Endothelial cell of umbilical vein (primary cell): ENCODE measurements around the gene TNFRSF4. TPM values are rescaled to one million over a fixed set of nuclear protein-coding genes. Genes with fewer than 3 reads are reported as not detected.

Experiments
- BruUV-seq: library from RNA; stranded (reverse); fragments of 400-500 nt; replicated peaks from 2 replicates; lab custom pipeline; 2021; lab: Mats Ljungman, UMichigan
- CTCF ChIA-PET: fragments of 300-600, 350-600 bp; sonication (Branson Sonifier 250); formaldehyde crosslinking; loops from one replicate; lab custom pipeline; 2021; ENCODE audit warnings: antibody characterized with exemption, inconsistent platforms; lab: Charles Lee
- POLR2A ChIA-PET: fragments of 300-600, 350-600 bp; sonication (Branson Sonifier 250); formaldehyde crosslinking; loops from one replicate; lab custom pipeline; 2021; ENCODE audit warnings: antibody characterized with exemption, inconsistent platforms; lab: Charles Lee
- DNase-seq: peaks from one replicate; pipeline ENCODE4 v3.0.0-alpha.2; 2011; ENCODE audit warnings: low read depth, low spot score
- FAIRE-seq: peaks from 2 replicates; lab custom pipeline; 2011; peaks lifted over from hg19 to GRCh38; lab: Jason Lieb, UNC
- H2AFZ ChIP-seq: 2 replicates; pipeline ENCODE4 v1.6.0; 2012; ENCODE audit warnings: low read depth, low read length, control low read depth, inconsistent platforms
- H3K27ac ChIP-seq: 2 replicates; pipeline ENCODE4 v1.5.1; 2011; ENCODE audit warnings: low read depth, mild to moderate bottlenecking, control low read depth, low read length, moderate library complexity; ENCODE audit not compliant: insufficient read depth
- H3K27me3 ChIP-seq, 2 experiments: 2 replicates each; pipeline versions ENCODE4 v1.6.0 to v1.6.1; 2011; ENCODE audit warnings: low read length in 2 of 2, mixed read lengths in 1 of 2; ENCODE audit not compliant: control insufficient read depth in 2 of 2, insufficient read depth in 2 of 2
- H3K36me3 ChIP-seq, 2 experiments: 2 replicates in 1 of 2; 3 replicates in 1 of 2; pipeline ENCODE4 v1.5.1; 2011; ENCODE audit warnings: low read length in 2 of 2, mild to moderate bottlenecking in 1 of 2, moderate library complexity in 1 of 2; ENCODE audit not compliant: control insufficient read depth in 2 of 2, insufficient read depth in 2 of 2; ENCODE audit errors: extremely low read depth in 1 of 2
- H3K4me1 ChIP-seq: 3 replicates; pipeline ENCODE4 v1.5.1; 2011; ENCODE audit warnings: mild to moderate bottlenecking, low read length; ENCODE audit not compliant: control insufficient read depth, insufficient read depth; ENCODE audit errors: extremely low read depth
- H3K4me2 ChIP-seq: 2 replicates; pipeline ENCODE4 v1.6.1; 2011; ENCODE audit warnings: low read length, control low read depth, mixed read lengths; ENCODE audit not compliant: insufficient read depth
- H3K4me3 ChIP-seq, 3 experiments: fragments of 200-600 bp in 1 of 3; sonication (generic), shearing (Covaris generic) in 1 of 3; replicated peaks in 1 of 3; 2 replicates each; pipeline ENCODE4 v1.5.1; 2011 to 2016; ENCODE audit warnings: control low read depth in 3 of 3, low read length in 3 of 3, mild to moderate bottlenecking in 2 of 3, inconsistent platforms in 1 of 3, low read depth in 1 of 3, moderate library complexity in 1 of 3; ENCODE audit not compliant: insufficient read depth in 1 of 3
- H3K79me2 ChIP-seq: 2 replicates; pipeline ENCODE4 v1.6.0; 2012; ENCODE audit warnings: low read length, inconsistent platforms; ENCODE audit not compliant: control insufficient read depth, insufficient read depth
- H3K9ac ChIP-seq: replicated peaks from 2 replicates; pipeline ENCODE3; 2011; ENCODE audit warnings: low read length, control low read depth; ENCODE audit not compliant: insufficient read depth; ENCODE audit errors: extremely low read depth
- H3K9me1 ChIP-seq: replicated peaks from 3 replicates; pipeline ENCODE4 v1.6.0; 2011; ENCODE audit warnings: mild to moderate bottlenecking, low read length; ENCODE audit not compliant: control insufficient read depth, insufficient read depth; ENCODE audit errors: extremely low read depth
- H3K9me3 ChIP-seq: replicated peaks from 2 replicates; pipeline ENCODE4 v1.5.1; 2012; ENCODE audit warnings: low read length, inconsistent platforms; ENCODE audit not compliant: control insufficient read depth, insufficient read depth
- H4K20me1 ChIP-seq: replicated peaks from 2 replicates; pipeline ENCODE3; 2011; ENCODE audit warnings: mild to moderate bottlenecking, low read length; ENCODE audit not compliant: control insufficient read depth, insufficient read depth; ENCODE audit errors: extremely low read depth
- CTCF ChIP-seq, 2 donors: IDR thresholded peaks; 1 replicate in 1 of 2; 2 replicates in 1 of 2; pipeline ENCODE4 v1.5.1; 2011; ENCODE audit warnings: low read length in 2 of 2, mild to moderate bottlenecking in 2 of 2, moderate library complexity in 2 of 2, control low read depth in 1 of 2, inconsistent platforms in 1 of 2, low read depth in 1 of 2; ENCODE audit not compliant: insufficient read depth in 1 of 2; ENCODE audit errors: extremely low read depth in 1 of 2
- EZH2 ChIP-seq: IDR thresholded peaks from 2 replicates; pipeline ENCODE4 v1.6.1; 2012; ENCODE audit warnings: borderline replicate concordance, low read depth, mild to moderate bottlenecking, moderate library complexity, low read length, inconsistent platforms; ENCODE audit not compliant: severe bottlenecking
- FOS ChIP-seq: IDR thresholded peaks from 2 replicates; pipeline ENCODE4 v1.6.1; 2011; ENCODE audit warnings: mild to moderate bottlenecking, low read length, moderate library complexity, borderline replicate concordance; ENCODE audit not compliant: insufficient read depth
- GATA2 ChIP-seq: IDR thresholded peaks from 2 replicates; pipeline ENCODE4 v1.7.0; 2011; ENCODE audit warnings: low read depth, mild to moderate bottlenecking, moderate library complexity, mixed read lengths, low read length; ENCODE audit not compliant: insufficient read length, insufficient read depth
- JUN ChIP-seq: IDR thresholded peaks from 2 replicates; pipeline ENCODE4 v1.6.1; 2011; ENCODE audit warnings: borderline replicate concordance, low read depth; ENCODE audit not compliant: insufficient read length, insufficient read depth
- MAX ChIP-seq: IDR thresholded peaks from 2 replicates; pipeline ENCODE4 v1.6.1; 2011; ENCODE audit not compliant: insufficient read depth, insufficient read length
- MYC ChIP-seq: IDR thresholded peaks from one replicate; pipeline ENCODE4 v1.6.1; 2011; ENCODE audit warnings: mild to moderate bottlenecking, low read depth, low read length
- POLR2A ChIP-seq: IDR thresholded peaks from 2 replicates; pipeline ENCODE4 v1.6.1; 2012; ENCODE audit warnings: low read depth, mild to moderate bottlenecking, control low read depth, low read length
- POLR2AphosphoS5 ChIP-seq: IDR thresholded peaks from 2 replicates; pipeline ENCODE4 v1.6.1; 2012; ENCODE audit warnings: low read depth, mild to moderate bottlenecking, control low read depth, low read length, moderate library complexity; ENCODE audit not compliant: insufficient read depth
- dilution Hi-C: fragments of 300-500 bp; cut with MboI; formaldehyde crosslinking; loops from one replicate; pipeline ENCODE4 v1.15.0; 2019; ENCODE audit warnings: low sequenced_read_pairs; ENCODE audit not compliant: extremely low pct_ligation_motif_present
- intact Hi-C: fragments of 100-400 bp; cut with micrococcal nuclease; formaldehyde crosslinking; loops from one replicate; pipeline ENCODE4 v1.10.0; 2022
- polyA plus RNA-seq, 4 experiments: library from polyadenylated mRNA; depleted of rRNA in 3 of 4; stranded (reverse) in 3 of 4; unstranded in 1 of 4; fragments of >200 nt; gene quantifications; 2 replicates each; pipeline versions ENCODE4 v1.2.1 to v1.2.3, GENCODE V29; 2011 to 2012; ENCODE audit warnings: missing spikeins in 1 of 4
- total RNA-seq: library from RNA; stranded (reverse); gene quantifications from 2 replicates; pipeline ENCODE4 v1.2.3, GENCODE V29; 2021

Gene TNFRSF4
- total and polyA plus RNA-seq, 2 donors (not counting 3 experiments of a cell fraction or from before 2014, with no cell fraction given), result 0.55 to 1.5 TPM

- Histone ChIP-seq H2AFZ (no peak overlapping the region), H4K20me1 (no peaks in the 10 kb centered on the region), H3K27me3 (no peaks in the 10 kb centered on the region), H3K79me2 (no peaks in the 10 kb centered on the region), H3K4me2 (no peak overlapping the region), H3K36me3 (no peaks in the 10 kb centered on the region), H3K27ac (no peak overlapping the region), H3K9ac (no peak overlapping the region), H3K9me3 (no peaks in the 10 kb centered on the region), H3K4me3 (no peak overlapping the region), H3K9me1 (no peaks in the 10 kb centered on the region), H3K4me1 (no peaks in the 10 kb centered on the region)
- DNase-seq (no peak), FAIRE-seq (no peak)
- dilution Hi-C loops (no loop called here), intact Hi-C loops (no loop called here)
- TF ChIP-seq MAX (no peak), GATA2 (no peak)
- ChIA-PET POLR2A (no interaction called here), CTCF (interaction anchor here (1.3 kb wide), 1 partner anchor 42 kb away, joined by 3 read pairs; no protein-coding TSS in a partner anchor)
- BruUV-seq, result no TSS peak
Measured at GRCh38 chr1:1164361-1164700, 49.6 kb downstream of the TNFRSF4 start.

GRCh38 chr1:1163538-1164070 lies 50.3 kb downstream of the TNFRSF4 start:
- FAIRE-seq, result no peak
- Histone ChIP-seq H3K4me1 (peaks cover 3% of the 10 kb centered on the region), H3K79me2 (no peaks in the 10 kb centered on the region), H3K9me1 (no peaks in the 10 kb centered on the region), H4K20me1 (no peaks in the 10 kb centered on the region), H3K9ac (no peak overlapping the region), H3K36me3 (no peaks in the 10 kb centered on the region), H3K9me3 (no peaks in the 10 kb centered on the region), H3K27ac (no peak overlapping the region), H3K4me3 (no peak overlapping the region), H2AFZ (no peak overlapping the region), H3K4me2 (no peak overlapping the region), H3K27me3 (no peaks in the 10 kb centered on the region)
- BruUV-seq, result no TSS peak
- dilution Hi-C loops (no loop called here), intact Hi-C loops (no loop called here)
- ChIA-PET POLR2A (no interaction called here), CTCF (no interaction called here)
- no peak for DNase-seq
- TF ChIP-seq POLR2A (no peak), FOS (no peak), MYC (no peak), MAX (no peak), JUN (no peak), CTCF (IDR thresholded peaks at IDR 0.05; ENCODE audit: extremely low read depth in 1 of 2, insufficient read depth in 1 of 2, low read depth in 1 of 2, low read length in 2 of 2) (no peak), POLR2AphosphoS5 (no peak), GATA2 (no peak), EZH2 (no peak)
